ENCODE data around the gene OR11H6.

GRCh38 chr14:20215196-20215595, 8.3 kb upstream of the OR11H6 start:
- no peak for TF ChIP-seq CTCF (conservative IDR thresholded peaks at IDR 0.05 in 1 of 2, IDR thresholded peaks at IDR 0.05 in 1 of 2; ENCODE audit: extremely low read depth in 1 of 2, insufficient read depth in 1 of 2, low read depth in 1 of 2, low read length in 2 of 2)
- TF ChIP-seq EZH2 (IDR thresholded peaks at IDR 0.05; ENCODE audit: borderline replicate concordance, low read length): no peak
